Panc1 (cell line): ENCODE data around the gene TIMMDC1. TPM values are rescaled to one million over a fixed set of nuclear protein-coding genes. Genes with fewer than 3 reads are reported as not detected.

Experiments
- ATAC-seq: fragments of 200-7000 bp; cut with Tn5 transposase; 2 replicates; pipeline ENCODE4 v1.9.1; 2020; ENCODE audit warnings: mild to moderate bottlenecking, moderate library complexity
- BruUV-seq: library from RNA; stranded (reverse); fragments of 400-500 nt; replicated peaks from 2 replicates; lab custom pipeline; 2021; lab: Mats Ljungman, UMichigan
- CTCF ChIA-PET: fragments of 300-600 bp; sonication (Branson Sonifier 250); formaldehyde crosslinking; loops from one replicate; lab custom pipeline; 2022; ENCODE audit warnings: antibody characterized with exemption; lab: Charles Lee
- POLR2A ChIA-PET: fragments of 300-600 bp; sonication (Branson Sonifier 250); formaldehyde crosslinking; loops from one replicate; lab custom pipeline; 2022; ENCODE audit warnings: antibody characterized with exemption; lab: Charles Lee
- DNase-seq: peaks from one replicate; pipeline ENCODE4 v3.0.0-alpha.2; 2010; ENCODE audit warnings: low read depth, low spot score
- H3K27ac ChIP-seq: 2 replicates; pipeline ENCODE4 v1.5.1; 2011; ENCODE audit warnings: mild to moderate bottlenecking, low read length, inconsistent platforms
- H3K27me3 ChIP-seq: fragments of 200-500 bp; sonication (Bioruptor generic); 2 replicates; pipeline ENCODE4 v1.6.0; 2014; ENCODE audit warnings: low read length, inconsistent platforms; ENCODE audit not compliant: control insufficient read depth, insufficient read depth
- H3K36me3 ChIP-seq: fragments of 200-500 bp; sonication (Bioruptor generic); 2 replicates; pipeline ENCODE4 v1.5.1; 2014; ENCODE audit warnings: inconsistent platforms, mild to moderate bottlenecking, low read length, moderate library complexity; ENCODE audit not compliant: control insufficient read depth, insufficient read depth
- H3K4me1 ChIP-seq: 2 replicates; pipeline ENCODE4 v1.5.1; 2011; ENCODE audit warnings: inconsistent platforms, mild to moderate bottlenecking, low read length, moderate library complexity; ENCODE audit not compliant: control insufficient read depth, insufficient read depth
- H3K4me3 ChIP-seq, 2 experiments: 2 replicates each; pipeline ENCODE4 v1.5.1; 2011 to 2012; ENCODE audit warnings: low read depth in 2 of 2, low read length in 2 of 2, mild to moderate bottlenecking in 2 of 2, inconsistent platforms in 1 of 2, moderate library complexity in 1 of 2
- H3K9me3 ChIP-seq: fragments of 200-500 bp; sonication (Bioruptor generic); 2 replicates; pipeline ENCODE4 v1.5.1; 2014; ENCODE audit warnings: low read depth, mild to moderate bottlenecking, inconsistent platforms, low read length, moderate library complexity; ENCODE audit not compliant: control insufficient read depth, insufficient read depth
- CTCF ChIP-seq: fragments of 450-650 bp; IDR thresholded peaks from 2 replicates; pipeline ENCODE4 v1.5.1; 2017; ENCODE audit warnings: mild to moderate bottlenecking
- POLR2AphosphoS5 ChIP-seq: IDR thresholded peaks from 2 replicates; pipeline ENCODE4 v1.6.1; 2012; ENCODE audit warnings: mild to moderate bottlenecking, low read depth, low read length, moderate library complexity
- REST ChIP-seq, 2 experiments: IDR thresholded peaks; 2 replicates each; pipeline ENCODE4 v1.6.1; 2011 to 2012; ENCODE audit warnings: low read depth in 2 of 2, control low read depth in 1 of 2, low read length in 1 of 2, mild to moderate bottlenecking in 1 of 2, moderate library complexity in 1 of 2; ENCODE audit not compliant: insufficient read depth in 1 of 2
- SIN3A ChIP-seq: IDR thresholded peaks from 2 replicates; pipeline ENCODE4 v1.6.1; 2012; ENCODE audit warnings: low read depth, mild to moderate bottlenecking, low read length, moderate library complexity, borderline replicate concordance; ENCODE audit not compliant: insufficient read depth
- TCF7L2 ChIP-seq: IDR thresholded peaks from 2 replicates; pipeline ENCODE4 v1.6.1; 2011; ENCODE audit warnings: mild to moderate bottlenecking, low read depth, low read length, inconsistent platforms
- in situ Hi-C: cut with HindIII; loops from 2 replicates; pipeline ENCODE4 v1.10.0; 2016; ENCODE audit warnings: low sequenced_read_pairs, low pct_unique_long_range_greater_than_20kb
- intact Hi-C: fragments of 100-400 bp; cut with micrococcal nuclease; formaldehyde crosslinking; loops from one replicate; pipeline ENCODE4 v1.10.0; 2022; ENCODE audit not compliant: unreplicated experiment
- total RNA-seq: library from RNA; stranded (reverse); gene quantifications from one replicate; pipeline ENCODE4 v1.2.1, GENCODE V29; 2021; ENCODE audit not compliant: unreplicated experiment

TIMMDC1 gene
- total RNA-seq, 1 experiment from 2014 or later, result 170 TPM

DNA sequence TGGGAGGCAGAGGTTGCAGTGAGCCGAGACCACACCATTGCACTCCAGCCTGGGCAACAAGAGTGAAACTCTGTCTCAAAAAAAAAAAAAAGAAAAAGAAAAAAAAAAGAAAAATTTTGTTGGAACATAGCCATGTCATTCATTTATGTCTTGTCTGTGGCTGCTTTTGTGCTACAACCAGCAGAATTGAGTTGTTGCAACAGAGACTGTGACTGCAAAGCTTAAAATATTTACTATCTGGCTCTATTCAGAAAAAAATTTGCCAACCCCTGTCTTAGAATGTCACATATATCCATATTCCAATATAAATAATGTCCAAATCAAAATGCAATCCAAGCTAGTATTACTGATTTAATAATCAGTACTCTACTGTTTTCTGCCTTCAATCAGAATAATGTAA is 35.9 kb downstream of the TIMMDC1 start:
- Histone ChIP-seq H3K36me3 (no peaks in the 10 kb centered on the region), H3K27me3 (no peaks in the 10 kb centered on the region), H3K27ac (no peak overlapping the region), H3K9me3 (no peaks in the 10 kb centered on the region), H3K4me1 (no peaks in the 10 kb centered on the region), H3K4me3 (no peak overlapping the region)
- intact Hi-C loops, result no loop called here
- DNase-seq, result no peak
- in situ Hi-C loops, result no loop called here
- ATAC-seq, result no peak
- ChIA-PET CTCF (no interaction called here), POLR2A (no interaction called here)
- TF ChIP-seq POLR2AphosphoS5 (no peak), REST (IDR thresholded peaks at IDR 0.05; ENCODE audit: insufficient read depth in 1 of 2, low read depth in 2 of 2, low read length in 1 of 2) (no peak), SIN3A (no peak), CTCF (no peak)
- BruUV-seq, result no TSS peak

DNA sequence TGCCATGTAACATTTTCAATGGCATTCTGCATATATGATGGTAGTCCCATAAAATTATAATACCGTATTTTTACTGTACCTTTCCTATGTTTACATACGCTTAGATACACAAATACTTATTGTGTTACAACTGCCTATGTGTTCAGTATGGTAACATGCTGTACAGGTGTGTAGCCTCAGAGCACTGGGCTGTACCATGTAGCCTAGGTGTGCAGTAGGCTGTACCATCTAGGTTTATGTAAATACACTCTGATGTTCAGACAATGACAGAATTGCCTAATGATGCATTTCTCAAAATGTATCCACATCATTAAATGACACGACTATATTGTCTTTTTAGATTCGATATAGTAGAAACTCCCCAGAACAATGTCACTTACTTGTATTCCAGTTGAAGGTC is 38.4 kb downstream of the TIMMDC1 start:
- ChIA-PET CTCF (no interaction called here), POLR2A (no interaction called here)
- H3K9me3 ChIP-seq, result no peaks in the 10 kb centered on the region
- H3K27ac ChIP-seq, result no peak overlapping the region
- H3K36me3 ChIP-seq, result no peaks in the 10 kb centered on the region
- no TSS peak for BruUV-seq
- TF ChIP-seq TCF7L2, result no peak
- no peak for TF ChIP-seq POLR2AphosphoS5
- TF ChIP-seq SIN3A, result no peak
- no peak for TF ChIP-seq REST (IDR thresholded peaks at IDR 0.05; ENCODE audit: insufficient read depth in 1 of 2, low read depth in 2 of 2, low read length in 1 of 2)
- TF ChIP-seq CTCF, result no peak
- H3K4me1 ChIP-seq, result no peaks in the 10 kb centered on the region
- intact Hi-C loops, result no loop called here
- no peaks in the 10 kb centered on the region for H3K27me3 ChIP-seq
- no peak overlapping the region for H3K4me3 ChIP-seq
- ATAC-seq (no peak), DNase-seq (no peak)
- in situ Hi-C loops, result no loop called here
